Measurements from ENCODE around the gene OR2S2. TPM values are rescaled to one million over a fixed set of nuclear protein-coding genes. Genes with fewer than 3 reads are reported as not detected.
"Not testable (repeated sequence)": the region's sequence is repeated elsewhere in the genome, so short reads cannot be mapped to it uniquely, and the experiment has no call there.

Gene OR2S2
- total and polyA plus RNA-seq, 2 of the 8 experiments (the other 6 are each of a cell fraction or from before 2014, with no cell fraction given): not detected

DNA sequence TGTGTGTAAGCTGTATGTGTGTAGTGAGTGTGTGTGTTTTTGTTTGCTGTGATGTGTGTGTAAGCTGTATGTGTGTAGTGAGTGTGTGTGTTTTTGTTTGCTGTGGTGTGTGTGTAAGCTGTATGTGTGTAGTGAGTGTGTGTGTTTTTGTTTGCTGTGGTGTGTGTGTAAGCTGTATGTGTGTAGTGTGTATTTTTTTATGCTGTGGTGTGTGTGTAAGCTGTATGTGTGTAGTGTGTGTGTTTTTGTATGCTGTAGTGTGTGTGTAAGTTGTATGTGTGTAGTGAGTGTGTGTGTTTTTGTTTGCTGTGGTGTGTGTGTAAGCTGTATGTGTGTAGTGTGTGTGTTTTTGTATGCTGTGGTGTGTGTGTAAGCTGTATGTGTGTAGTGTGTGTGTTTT, 44.5 kb downstream of the OR2S2 start:
- FAIRE-seq; H4K91ac ChIP-seq (replicated peaks; ENCODE audit: insufficient read length, low read length); POLR2A ChIA-PET (ENCODE audit: partially characterized antibody); H3K4ac ChIP-seq (replicated peaks; ENCODE audit: insufficient read length, low read depth, low read length); H2AFZ ChIP-seq (ENCODE audit: low read length); H3K56ac ChIP-seq (replicated peaks; ENCODE audit: insufficient read length, low read depth, low read length); H3K9me3 ChIP-seq (ENCODE audit: insufficient read depth in 2 of 2, low read depth in 1 of 2, low read length in 1 of 2); DNase-seq (ENCODE audit: low read depth in 1 of 2, low spot score in 2 of 2); H3K23ac ChIP-seq (ENCODE audit: insufficient read length); H4K5ac ChIP-seq (ENCODE audit: insufficient read length, low read depth, low read length); H3K14ac ChIP-seq (ENCODE audit: insufficient read length); H2BK120ac ChIP-seq (replicated peaks; ENCODE audit: low read depth, low read length); H3K4me2 ChIP-seq (ENCODE audit: insufficient read depth in 1 of 2, low read depth in 2 of 2, low read length in 2 of 2); H2BK5ac ChIP-seq (ENCODE audit: low read depth, low read length); H2BK20ac ChIP-seq (ENCODE audit: low read length); H3K79me2 ChIP-seq (ENCODE audit: control insufficient read depth in 1 of 2, insufficient read depth in 2 of 2, low read length in 2 of 2); H3K79me1 ChIP-seq (ENCODE audit: low read depth, low read length); H2BK15ac ChIP-seq (ENCODE audit: low read length); H4K20me1 ChIP-seq (replicated peaks in 1 of 2; ENCODE audit: control insufficient read depth in 1 of 2, insufficient read depth in 2 of 2, low read length in 2 of 2); H2AK5ac ChIP-seq (ENCODE audit: low read depth, low read length); H3K27me3 ChIP-seq (replicated peaks in 1 of 4; ENCODE audit: control insufficient read depth in 3 of 4, extremely low read depth in 1 of 4, insufficient read depth in 3 of 4, low read length in 3 of 4); H3K23me2 ChIP-seq (ENCODE audit: low read depth, low read length); H3K36me3 ChIP-seq (ENCODE audit: control insufficient read depth in 2 of 4, insufficient read depth in 4 of 4, low read length in 3 of 4); H2BK12ac ChIP-seq (ENCODE audit: low read depth, low read length); CTCF ChIA-PET (ENCODE audit: partially characterized antibody); H3K18ac ChIP-seq (ENCODE audit: extremely low read depth, low read length); H3K27ac ChIP-seq (ENCODE audit: low read depth, low read length); H4K8ac ChIP-seq (ENCODE audit: extremely low read depth, insufficient read depth, low read length); H3K9ac ChIP-seq (replicated peaks in 1 of 4; ENCODE audit: extremely low read depth in 1 of 4, low read depth in 3 of 4, low read length in 3 of 4); H3K4me3 ChIP-seq (ENCODE audit: extremely low read depth in 1 of 4, insufficient read depth in 2 of 4, low read depth in 3 of 4, low read length in 4 of 4): not testable (repeated sequence)
- peaks cover 6 to 15% (median 11%) of the 10 kb centered on the region in 4 experiments for H3K4me1 ChIP-seq (replicated peaks in 1 of 4; ENCODE audit: control insufficient read depth in 3 of 4, insufficient read depth in 4 of 4, low read length in 3 of 4)

All from H1 (cell line).